Bronchial epithelial cell (primary cell): ENCODE results near the gene DENND1B. TPM values are rescaled to one million over a fixed set of nuclear protein-coding genes. Genes with fewer than 3 reads are reported as not detected.

Experiments
- DNase-seq: peaks from one replicate; pipeline ENCODE4 v3.0.0-alpha.2; 2010; ENCODE audit warnings: low read depth
- FAIRE-seq: peaks from 2 replicates; lab custom pipeline; 2011; peaks lifted over from hg19 to GRCh38; lab: Jason Lieb, UNC
- H3K27me3 ChIP-seq: 2 replicates; pipeline ENCODE4 v1.5.1; 2011; ENCODE audit warnings: low read length; ENCODE audit not compliant: control insufficient read depth, insufficient read depth
- H3K36me3 ChIP-seq: 2 replicates; pipeline ENCODE4 v1.5.1; 2011; ENCODE audit warnings: low read length; ENCODE audit not compliant: control insufficient read depth, insufficient read depth
- H3K4me3 ChIP-seq: 2 replicates; pipeline ENCODE4 v1.5.1; 2011; ENCODE audit warnings: mild to moderate bottlenecking, low read depth, low read length, control low read depth
- CTCF ChIP-seq: IDR thresholded peaks from 2 replicates; pipeline ENCODE4 v1.5.1; 2011; ENCODE audit warnings: mild to moderate bottlenecking, moderate library complexity, low read length, control low read depth, inconsistent platforms; ENCODE audit not compliant: insufficient read depth, severe bottlenecking
- total RNA-seq: library from RNA; depleted of rRNA; stranded (reverse); fragments of >200 nt; gene quantifications from 2 replicates; pipeline ENCODE4 v1.2.1, GENCODE V29; 2014

Gene DENND1B
- total RNA-seq, 1 donor from 2014 or later = 15.5 TPM

- FAIRE-seq = no peak
These were observed 33.6 kb upstream of the DENND1B start for GRCh38 chr1:197808880-197809279.

GRCh38 chr1:197807739-197808453 is 32.6 kb upstream of the DENND1B start:
- no peak for TF ChIP-seq CTCF

More at GRCh38 chr1:197808880-197809279, 33.6 kb upstream of the DENND1B start:
- Histone ChIP-seq H3K27me3 (no peaks in the 10 kb centered on the region), H3K4me3 (no peak overlapping the region), H3K36me3 (no peaks in the 10 kb centered on the region)
- no peak for DNase-seq
- no peak for TF ChIP-seq CTCF

DNA sequence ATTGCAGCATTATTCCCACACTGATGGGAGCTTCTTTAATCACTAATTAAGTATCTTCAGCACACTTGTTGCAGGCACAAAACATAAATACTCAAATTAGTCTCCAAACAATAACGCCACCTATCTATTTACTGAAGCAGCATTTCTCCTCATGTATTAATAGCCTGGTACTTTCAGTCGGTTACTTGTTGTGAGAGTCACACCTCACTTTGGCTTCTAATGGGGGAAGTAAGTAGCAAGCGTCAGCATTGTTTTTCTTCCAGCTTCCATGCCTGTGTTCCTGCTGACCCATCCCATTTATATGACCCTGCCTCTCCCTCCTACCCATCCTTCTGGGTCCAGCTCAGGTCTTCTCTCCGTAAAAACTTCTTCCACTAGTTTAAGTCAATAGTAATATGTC is 31.9 kb upstream of the DENND1B start:
- TF ChIP-seq CTCF = no peak
- DNase-seq (no peak), FAIRE-seq (no peak)
- Histone ChIP-seq H3K36me3 (no peaks in the 10 kb centered on the region), H3K27me3 (no peaks in the 10 kb centered on the region), H3K4me3 (no peak overlapping the region)

More at GRCh38 chr1:197807739-197808453, 32.6 kb upstream of the DENND1B start:
- FAIRE-seq = no peak
- H3K36me3 ChIP-seq = no peaks in the 10 kb centered on the region
- no peak overlapping the region for H3K4me3 ChIP-seq
- H3K27me3 ChIP-seq = no peaks in the 10 kb centered on the region
- no peak for DNase-seq

DNA sequence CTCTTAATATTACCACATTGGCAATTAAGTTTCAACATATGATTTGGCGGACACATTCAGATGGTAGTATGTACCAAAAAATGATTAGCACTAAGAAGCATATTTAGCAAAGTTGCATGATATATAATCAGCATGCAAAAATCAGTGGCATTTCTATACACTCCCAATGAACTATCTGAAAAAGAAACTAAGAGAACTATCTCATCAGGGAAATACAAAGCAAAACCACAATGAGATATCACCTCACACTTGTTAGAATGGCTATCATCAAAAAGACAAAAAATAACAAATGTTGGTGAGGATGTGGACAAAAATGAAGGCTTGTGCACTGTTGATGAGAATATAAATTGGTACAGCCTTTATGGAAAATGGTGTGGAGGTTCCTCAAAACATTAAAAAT is 31.4 kb upstream of the DENND1B start:
- H3K4me3 ChIP-seq = no peak overlapping the region
- H3K36me3 ChIP-seq = no peaks in the 10 kb centered on the region
- no peaks in the 10 kb centered on the region for H3K27me3 ChIP-seq
- DNase-seq = no peak
- no peak for FAIRE-seq
- TF ChIP-seq CTCF = no peak

DNA sequence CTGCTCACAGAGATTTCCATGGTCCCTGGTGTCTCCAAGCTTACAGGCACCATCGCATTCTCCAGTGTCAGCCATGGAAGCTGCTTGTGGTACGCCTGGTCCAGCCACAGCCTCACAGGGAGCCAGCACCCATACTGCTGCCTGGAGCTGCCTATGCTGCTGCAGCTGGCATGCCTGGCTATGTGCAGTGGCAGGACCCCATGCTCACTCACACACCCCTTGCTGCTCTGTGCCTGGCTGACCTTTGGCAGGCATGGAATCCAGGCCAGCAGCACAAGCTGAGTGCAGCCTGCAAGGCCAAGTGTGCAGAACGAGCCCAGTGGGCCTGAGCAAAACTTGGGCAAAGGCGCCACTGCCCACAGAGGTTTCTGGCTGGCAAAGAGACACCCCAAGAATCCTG is 26.4 kb upstream of the DENND1B start:
- Histone ChIP-seq H3K27me3 (no peaks in the 10 kb centered on the region), H3K4me3 (no peak overlapping the region), H3K36me3 (no peaks in the 10 kb centered on the region)
- no peak for FAIRE-seq
- TF ChIP-seq CTCF = no peak
- DNase-seq = no peak

DNA sequence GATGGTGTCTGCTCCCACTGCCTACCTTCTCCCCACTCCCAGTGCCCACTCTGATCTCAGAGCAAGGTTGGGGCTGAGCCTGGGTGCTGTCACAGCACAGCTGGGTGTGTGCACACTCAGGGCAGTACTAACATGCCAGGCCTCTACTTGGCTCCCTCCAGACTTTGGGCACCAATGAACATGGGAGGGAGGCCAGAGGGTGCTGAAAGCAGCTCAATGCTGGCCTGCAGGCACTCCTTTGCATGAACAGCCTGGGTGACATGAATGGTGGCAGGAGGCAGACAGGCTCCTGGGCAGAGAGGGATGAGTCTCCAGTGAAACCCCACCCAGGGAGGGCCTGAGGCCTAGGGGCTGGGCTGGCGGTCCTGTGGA is 25.8 kb upstream of the DENND1B start:
- FAIRE-seq (no peak), DNase-seq (no peak)
- no peak overlapping the region for H3K4me3 ChIP-seq
- H3K27me3 ChIP-seq = no peaks in the 10 kb centered on the region
- H3K36me3 ChIP-seq = no peaks in the 10 kb centered on the region
- TF ChIP-seq CTCF = no peak
